ENCODE data around the gene MAPK8.
A peak's percentile ranks its signal among the peaks of the same experiment; 100 is the strongest.

Gene MAPK8

DNA sequence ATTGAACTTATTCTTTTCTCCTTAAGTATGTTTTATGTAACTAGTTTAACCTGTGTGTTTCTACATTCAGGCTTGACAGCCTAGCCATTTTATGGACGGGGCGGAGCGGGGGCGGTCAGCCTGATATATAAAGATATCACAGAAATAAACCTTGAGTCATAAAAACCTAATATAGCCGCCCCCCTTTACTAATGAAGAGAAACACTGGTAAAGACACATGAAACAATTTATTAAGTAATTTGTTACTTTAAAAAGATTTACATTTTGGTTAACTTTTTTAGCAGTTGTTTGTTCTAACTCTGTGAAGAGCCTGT, 84.0 kb downstream of the MAPK8 start:
- Histone ChIP-seq H3K9ac (ENCODE audit: low read length) (no peak overlapping the region), H3K4ac (ENCODE audit: low read depth, low read length) (no peak overlapping the region), H3K14ac (ENCODE audit: low read length) (no peak overlapping the region), H3K4me1 (ENCODE audit: control insufficient read depth in 1 of 2, insufficient read depth in 2 of 2, low read length in 2 of 2) (no peaks in the 10 kb centered on the region), H2AFZ (ENCODE audit: insufficient read depth, low read length, poor library complexity) (no peak overlapping the region), H3K79me2 (ENCODE audit: control insufficient read depth, insufficient read depth, low read length, poor library complexity) (no peaks in the 10 kb centered on the region), H3K27ac (ENCODE audit: low read depth, low read length) (no peak overlapping the region), H3K18ac (ENCODE audit: low read length) (no peak overlapping the region), H4K8ac (ENCODE audit: low read depth, low read length) (no peak overlapping the region), H3K27me3 (ENCODE audit: insufficient read depth, low read length) (no peaks in the 10 kb centered on the region), H3K79me1 (ENCODE audit: low read length) (no peaks in the 10 kb centered on the region), H3K23ac (ENCODE audit: low read length) (no peak overlapping the region), H3K9me3 (ENCODE audit: insufficient read depth, low read depth, low read length) (no peaks in the 10 kb centered on the region), H4K91ac (ENCODE audit: low read depth, low read length) (no peak overlapping the region), H2BK5ac (ENCODE audit: low read depth, low read length, poor library complexity) (no peak overlapping the region), H4K12ac (ENCODE audit: low read depth, low read length) (no peak overlapping the region), H2AK5ac (ENCODE audit: low read length) (no peak overlapping the region), H3K4me2 (ENCODE audit: low read length) (no peak overlapping the region), H2BK12ac (ENCODE audit: low read length) (no peak overlapping the region), H3K36me3 (ENCODE audit: control insufficient read depth in 1 of 2, insufficient read depth in 2 of 2, low read length in 2 of 2) (no peaks in the 10 kb centered on the region), H3K4me3 (ENCODE audit: low read depth, low read length) (no peak overlapping the region), H2BK120ac (ENCODE audit: insufficient read depth, low read length, poor library complexity) (no peak overlapping the region)
- DNase-seq: no peak
- no CpG with 5 or more reads among the region's 5 CpGs for WGBS (ENCODE audit: extremely low coverage, insufficient coverage, insufficient read length)

- no peak for DNase-seq
- Histone ChIP-seq H4K91ac (ENCODE audit: low read depth, low read length) (no peak overlapping the region), H3K27ac (ENCODE audit: low read depth, low read length) (no peak overlapping the region), H3K4me2 (ENCODE audit: low read length) (no peak overlapping the region), H2AK5ac (ENCODE audit: low read length) (no peak overlapping the region), H3K9me3 (ENCODE audit: insufficient read depth, low read depth, low read length) (no peaks in the 10 kb centered on the region), H4K8ac (ENCODE audit: low read depth, low read length) (no peak overlapping the region), H3K4me3 (ENCODE audit: low read depth, low read length) (no peak overlapping the region), H3K23ac (ENCODE audit: low read length) (no peak overlapping the region), H3K79me2 (ENCODE audit: control insufficient read depth, insufficient read depth, low read length, poor library complexity) (no peaks in the 10 kb centered on the region), H2BK120ac (ENCODE audit: insufficient read depth, low read length, poor library complexity) (no peak overlapping the region), H3K9ac (ENCODE audit: low read length) (no peak overlapping the region), H2AFZ (ENCODE audit: insufficient read depth, low read length, poor library complexity) (no peak overlapping the region), H3K18ac (ENCODE audit: low read length) (no peak overlapping the region), H2BK12ac (ENCODE audit: low read length) (no peak overlapping the region), H3K79me1 (ENCODE audit: low read length) (no peaks in the 10 kb centered on the region), H2BK5ac (ENCODE audit: low read depth, low read length, poor library complexity) (no peak overlapping the region), H3K36me3 (ENCODE audit: control insufficient read depth in 1 of 2, insufficient read depth in 2 of 2, low read length in 2 of 2) (no peaks in the 10 kb centered on the region), H3K4ac (ENCODE audit: low read depth, low read length) (no peak overlapping the region), H3K14ac (ENCODE audit: low read length) (no peak overlapping the region), H4K12ac (ENCODE audit: low read depth, low read length) (no peak overlapping the region), H3K27me3 (ENCODE audit: insufficient read depth, low read length) (no peaks in the 10 kb centered on the region), H3K4me1 (ENCODE audit: control insufficient read depth in 1 of 2, insufficient read depth in 2 of 2, low read length in 2 of 2) (no peaks in the 10 kb centered on the region)
- WGBS (ENCODE audit: extremely low coverage, insufficient coverage, insufficient read length): no CpG with 5 or more reads among the region's 4 CpGs
Observed at GRCh38 chr10:48390933-48391845, 84.7 kb downstream of the MAPK8 start.

DNA sequence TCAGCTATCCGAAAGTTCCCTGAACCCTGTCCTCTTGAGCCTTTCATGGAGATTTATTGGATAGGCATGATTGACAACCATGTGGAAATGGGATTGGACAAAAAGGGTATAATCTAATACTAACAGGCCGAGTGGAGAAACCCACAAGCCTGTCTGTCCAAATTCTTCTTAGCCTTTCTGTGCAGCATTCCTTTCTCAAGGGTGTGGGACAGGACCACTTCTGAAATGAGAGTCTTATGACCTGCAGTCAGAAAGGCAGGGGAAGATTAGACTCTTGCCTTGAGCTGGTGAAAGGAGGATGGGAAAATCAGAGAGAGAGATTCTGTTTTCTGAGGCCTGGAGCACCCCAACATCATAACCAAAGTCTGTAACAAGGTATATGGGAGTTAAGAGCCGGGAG, 85.5 kb downstream of the MAPK8 start:
- H4K8ac ChIP-seq (ENCODE audit: low read depth, low read length): no peak overlapping the region
- no peaks in the 10 kb centered on the region for H3K79me2 ChIP-seq (ENCODE audit: control insufficient read depth, insufficient read depth, low read length, poor library complexity)
- H3K9me3 ChIP-seq (ENCODE audit: insufficient read depth, low read depth, low read length): no peaks in the 10 kb centered on the region
- DNase-seq: no peak
- no peak overlapping the region for H3K4ac ChIP-seq (ENCODE audit: low read depth, low read length)
- no CpG with 5 or more reads among the region's 3 CpGs for WGBS (ENCODE audit: extremely low coverage, insufficient coverage, insufficient read length)
- H4K12ac ChIP-seq (ENCODE audit: low read depth, low read length): no peak overlapping the region
- H3K4me2 ChIP-seq (ENCODE audit: low read length): no peak overlapping the region
- no peak overlapping the region for H3K14ac ChIP-seq (ENCODE audit: low read length)
- no peak overlapping the region for H2AK5ac ChIP-seq (ENCODE audit: low read length)
- no peak overlapping the region for H3K9ac ChIP-seq (ENCODE audit: low read length)
- no peaks in the 10 kb centered on the region for H3K27me3 ChIP-seq (ENCODE audit: insufficient read depth, low read length)
- H3K36me3 ChIP-seq (ENCODE audit: control insufficient read depth in 1 of 2, insufficient read depth in 2 of 2, low read length in 2 of 2): no peaks in the 10 kb centered on the region
- H3K79me1 ChIP-seq (ENCODE audit: low read length): no peaks in the 10 kb centered on the region
- H3K4me1 ChIP-seq (ENCODE audit: control insufficient read depth in 1 of 2, insufficient read depth in 2 of 2, low read length in 2 of 2): no peaks in the 10 kb centered on the region
- H3K4me3 ChIP-seq (ENCODE audit: low read depth, low read length): no peak overlapping the region
- no peak overlapping the region for H2BK120ac ChIP-seq (ENCODE audit: insufficient read depth, low read length, poor library complexity)
- no peak overlapping the region for H3K18ac ChIP-seq (ENCODE audit: low read length)
- H3K23ac ChIP-seq (ENCODE audit: low read length): no peak overlapping the region
- H2AFZ ChIP-seq (ENCODE audit: insufficient read depth, low read length, poor library complexity): no peak overlapping the region
- H3K27ac ChIP-seq (ENCODE audit: low read depth, low read length): no peak overlapping the region
- no peak overlapping the region for H2BK12ac ChIP-seq (ENCODE audit: low read length)
- no peak overlapping the region for H4K91ac ChIP-seq (ENCODE audit: low read depth, low read length)
- H2BK5ac ChIP-seq (ENCODE audit: low read depth, low read length, poor library complexity): no peak overlapping the region

DNA sequence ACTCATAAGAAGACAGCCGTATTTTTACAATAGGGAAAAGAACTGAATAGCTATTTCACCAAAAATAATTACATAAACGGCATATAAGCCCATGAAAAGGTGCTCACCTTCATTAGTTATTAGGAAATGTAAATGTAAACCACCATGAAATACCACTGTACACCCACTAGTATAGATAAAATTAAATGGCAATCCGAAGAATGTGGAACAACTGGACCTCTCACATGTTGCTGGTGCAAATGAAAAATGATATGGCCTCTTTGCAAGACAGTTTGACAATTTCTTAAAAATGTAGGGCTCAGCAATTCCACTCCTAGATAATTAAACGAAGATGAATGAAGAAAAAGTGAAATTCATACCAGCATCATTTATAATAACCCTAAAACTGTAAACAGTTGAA, 91.8 kb downstream of the MAPK8 start:
- H3K27ac ChIP-seq (ENCODE audit: low read depth, low read length): no peak overlapping the region
- H3K18ac ChIP-seq (ENCODE audit: low read length): no peak overlapping the region
- no peak overlapping the region for H3K4ac ChIP-seq (ENCODE audit: low read depth, low read length)
- H2AFZ ChIP-seq (ENCODE audit: insufficient read depth, low read length, poor library complexity): no peak overlapping the region
- H3K79me1 ChIP-seq (ENCODE audit: low read length): no peaks in the 10 kb centered on the region
- no peak overlapping the region for H2BK12ac ChIP-seq (ENCODE audit: low read length)
- no peak overlapping the region for H3K9ac ChIP-seq (ENCODE audit: low read length)
- H3K23ac ChIP-seq (ENCODE audit: low read length): no peak overlapping the region
- peak in 1 of 2 donors; percentile 84 for DNase-seq
- no peak overlapping the region for H2AK5ac ChIP-seq (ENCODE audit: low read length)
- H3K4me2 ChIP-seq (ENCODE audit: low read length): no peak overlapping the region
- no CpG with 5 or more reads among the region's 4 CpGs for WGBS (ENCODE audit: extremely low coverage, insufficient coverage, insufficient read length)
- H3K14ac ChIP-seq (ENCODE audit: low read length): no peak overlapping the region
- H2BK120ac ChIP-seq (ENCODE audit: insufficient read depth, low read length, poor library complexity): no peak overlapping the region
- H3K36me3 ChIP-seq (ENCODE audit: control insufficient read depth in 1 of 2, insufficient read depth in 2 of 2, low read length in 2 of 2): no peaks in the 10 kb centered on the region
- H3K9me3 ChIP-seq (ENCODE audit: insufficient read depth, low read depth, low read length): no peaks in the 10 kb centered on the region
- H3K4me3 ChIP-seq (ENCODE audit: low read depth, low read length): no peak overlapping the region
- no peaks in the 10 kb centered on the region for H3K27me3 ChIP-seq (ENCODE audit: insufficient read depth, low read length)
- no peak overlapping the region for H4K8ac ChIP-seq (ENCODE audit: low read depth, low read length)
- H3K79me2 ChIP-seq (ENCODE audit: control insufficient read depth, insufficient read depth, low read length, poor library complexity): no peaks in the 10 kb centered on the region
- no peak overlapping the region for H2BK5ac ChIP-seq (ENCODE audit: low read depth, low read length, poor library complexity)
- no peak overlapping the region for H4K12ac ChIP-seq (ENCODE audit: low read depth, low read length)
- H3K4me1 ChIP-seq (ENCODE audit: control insufficient read depth in 1 of 2, insufficient read depth in 2 of 2, low read length in 2 of 2): peaks cover 0 to 9% of the 10 kb centered on the region in 2 experiments
- H4K91ac ChIP-seq (ENCODE audit: low read depth, low read length): no peak overlapping the region
